Liver (tissue), 9 donors: Measurements from ENCODE around the gene C10orf88. TPM values are rescaled to one million over a fixed set of nuclear protein-coding genes. Genes with fewer than 3 reads are reported as not detected.

Experiments used
- DNase-seq: peaks from one replicate; pipeline ENCODE4 v3.0.0-alpha.2; 2017; ENCODE audit warnings: low spot score
- H3K27ac ChIP-seq, 2 donors: one replicate each; pipeline ENCODE4 v1.7.0; 2013; ENCODE audit warnings: inconsistent platforms in 2 of 2, low read length in 2 of 2, control low read depth in 1 of 2, low read depth in 1 of 2, mild to moderate bottlenecking in 1 of 2
- H3K27me3 ChIP-seq, 4 donors: one replicate each; pipeline versions ENCODE4 v1.6.1 to v1.7.0; 2013; ENCODE audit warnings: low read length in 3 of 4, inconsistent platforms in 1 of 4, mild to moderate bottlenecking in 1 of 4, moderate library complexity in 1 of 4; ENCODE audit not compliant: control insufficient read depth in 4 of 4, insufficient read depth in 4 of 4
- H3K36me3 ChIP-seq, 4 donors: one replicate each; pipeline versions ENCODE4 v1.6.1 to v1.7.0; 2013; ENCODE audit warnings: low read length in 3 of 4, mild to moderate bottlenecking in 3 of 4, low read depth in 1 of 4, moderate library complexity in 1 of 4; ENCODE audit not compliant: control insufficient read depth in 4 of 4, insufficient read depth in 3 of 4
- H3K4me1 ChIP-seq, 4 donors: one replicate each; pipeline versions ENCODE4 v1.6.1 to v1.7.0; 2013; ENCODE audit warnings: low read length in 3 of 4, mild to moderate bottlenecking in 3 of 4, moderate library complexity in 1 of 4; ENCODE audit not compliant: control insufficient read depth in 4 of 4, insufficient read depth in 4 of 4
- H3K4me3 ChIP-seq, 3 donors: one replicate each; pipeline versions ENCODE4 v1.6.1 to v1.7.0; 2013; ENCODE audit warnings: low read length in 3 of 3, control low read depth in 1 of 3, low read depth in 1 of 3, mild to moderate bottlenecking in 1 of 3
- H3K9ac ChIP-seq, 2 donors: one replicate each; pipeline ENCODE4 v1.7.0; 2013; ENCODE audit warnings: low read length in 2 of 2, mild to moderate bottlenecking in 2 of 2, moderate library complexity in 2 of 2, control low read depth in 1 of 2, low read depth in 1 of 2
- H3K9me3 ChIP-seq, 4 donors: one replicate each; pipeline versions ENCODE4 v1.6.1 to v1.7.0; 2013; ENCODE audit warnings: low read length in 3 of 4; ENCODE audit not compliant: control insufficient read depth in 4 of 4
- ATF3 ChIP-seq: IDR thresholded peaks from 2 replicates; pipeline ENCODE4 v1.6.1; 2016; ENCODE audit warnings: antibody characterized with exemption
- CTCF ChIP-seq: fragments of 150-350 bp; IDR thresholded peaks from 2 replicates; pipeline ENCODE4 v1.5.1; 2017; ENCODE audit warnings: improper control_type of control experiment, low read depth, low read length; ENCODE audit not compliant: missing input control
- EGR1 ChIP-seq, 2 donors: IDR thresholded peaks; 2 replicates each; pipeline ENCODE4 v1.6.1; 2016 to 2018; ENCODE audit warnings: antibody characterized with exemption in 2 of 2, low read depth in 2 of 2
- FOXA1 ChIP-seq: IDR thresholded peaks from 2 replicates; pipeline ENCODE4 v1.6.1; 2016; ENCODE audit warnings: antibody characterized with exemption
- FOXA2 ChIP-seq: IDR thresholded peaks from 2 replicates; pipeline ENCODE4 v1.6.1; 2016; ENCODE audit warnings: antibody characterized with exemption
- GABPA ChIP-seq, 2 donors: IDR thresholded peaks in 1 of 2; conservative IDR thresholded peaks in 1 of 2; 2 replicates each; pipeline ENCODE4 v1.6.1; 2016; ENCODE audit warnings: antibody characterized with exemption in 2 of 2, mild to moderate bottlenecking in 1 of 2, moderate library complexity in 1 of 2
- HNF4A ChIP-seq, 2 donors: conservative IDR thresholded peaks; 2 replicates each; pipeline ENCODE4 v1.6.1; 2016; ENCODE audit warnings: antibody characterized with exemption in 2 of 2, mild to moderate bottlenecking in 2 of 2
- HNF4G ChIP-seq: IDR thresholded peaks from 2 replicates; pipeline ENCODE4 v1.6.1; 2016; ENCODE audit warnings: antibody characterized with exemption
- JUND ChIP-seq, 2 donors: IDR thresholded peaks; 2 replicates each; pipeline ENCODE4 v1.6.1; 2016; ENCODE audit warnings: antibody characterized with exemption in 2 of 2
- NR2F2 ChIP-seq: IDR thresholded peaks from 2 replicates; pipeline ENCODE4 v1.6.1; 2016; ENCODE audit warnings: antibody characterized with exemption
- RAD21 ChIP-seq, 2 donors: IDR thresholded peaks; 2 replicates each; pipeline ENCODE4 v1.6.1; 2016; ENCODE audit warnings: antibody characterized with exemption in 2 of 2, mild to moderate bottlenecking in 2 of 2
- REST ChIP-seq: IDR thresholded peaks from 2 replicates; pipeline ENCODE4 v1.6.1; 2016; ENCODE audit warnings: antibody characterized with exemption, mild to moderate bottlenecking
- RXRA ChIP-seq, 2 donors: IDR thresholded peaks; 2 replicates each; pipeline ENCODE4 v1.6.1; 2017 to 2018; ENCODE audit warnings: antibody characterized with exemption in 2 of 2, mild to moderate bottlenecking in 1 of 2
- SP1 ChIP-seq: IDR thresholded peaks from 2 replicates; pipeline ENCODE4 v1.6.1; 2018; ENCODE audit warnings: antibody characterized with exemption, mild to moderate bottlenecking
- TAF1 ChIP-seq: conservative IDR thresholded peaks from 2 replicates; pipeline ENCODE4 v1.6.1; 2016; ENCODE audit warnings: antibody characterized with exemption, mild to moderate bottlenecking
- YY1 ChIP-seq: IDR thresholded peaks from 2 replicates; pipeline ENCODE4 v1.6.1; 2016; ENCODE audit warnings: antibody characterized with exemption, mild to moderate bottlenecking
- ZBTB33 ChIP-seq: IDR thresholded peaks from 2 replicates; pipeline ENCODE4 v1.6.1; 2016; ENCODE audit warnings: antibody characterized with exemption
- WGBS: extraction: QIAGEN DNeasy Blood & Tissue Kit; methylation state at CpG from one replicate; pipeline ENCODE4 v1.1.7; 2013; 5-methylcytosine and 5-hydroxymethylcytosine counted together
- polyA plus RNA-seq, 2 donors: library from polyadenylated mRNA; stranded (reverse) in 1 of 2; unstranded in 1 of 2; fragments of 200-250 nt in 1 of 2; fragments of >200 nt in 1 of 2; fragmentation: Nextera tagmentation in 1 of 2; extraction: Ambion mirVana in 1 of 2; gene quantifications; one replicate each; pipeline versions ENCODE4 v1.2.1 to v1.2.3, GENCODE V29; 2013 to 2015
- total RNA-seq, 2 donors: library from RNA; depleted of rRNA; stranded (reverse); fragments of >200 nt; gene quantifications; one replicate each; pipeline ENCODE4 v1.2.3, GENCODE V29; 2014
- donor health status: healthy.
- donor health status: healthy.
- donor health status: healthy.
- donor health status: healthy.
- donor health status: healthy.

Gene C10orf88
- total and polyA plus RNA-seq, 4 donors = 2.2 to 8.4 (median 3.6) TPM

GRCh38 chr10:123001370-123001769 is 47.3 kb upstream of the C10orf88 start:
- Histone ChIP-seq H3K4me1 (peaks cover 10 to 29% (median 26%) of the 10 kb centered on the region in 4 donors), H3K4me3 (no peak overlapping the region), H3K36me3 (peaks cover 0 to 3% (median 2%) of the 10 kb centered on the region in 4 donors), H3K9me3 (no peaks in the 10 kb centered on the region), H3K27ac (no peak overlapping the region), H3K9ac (no peak overlapping the region), H3K27me3 (no peaks in the 10 kb centered on the region)
- DNase-seq = no peak
- WGBS = 97% methylated on average over 2 of the region's 2 CpGs
- no peak for TF ChIP-seq YY1
- no peak for TF ChIP-seq FOXA2
- TF ChIP-seq HNF4A (conservative IDR thresholded peaks at IDR 0.05) = no peak
- TF ChIP-seq RAD21 (IDR thresholded peaks at IDR 0.05) = no peak
- TF ChIP-seq NR2F2 = no peak
- no peak for TF ChIP-seq RXRA (IDR thresholded peaks at IDR 0.05)
- TF ChIP-seq ZBTB33 = no peak

- DNase-seq = no peak
- Histone ChIP-seq H3K36me3 (peaks cover 1 to 11% (median 10%) of the 10 kb centered on the region in 4 donors), H3K9ac (no peak overlapping the region), H3K27ac (no peak overlapping the region), H3K4me1 (peaks cover 6 to 26% (median 20%) of the 10 kb centered on the region in 4 donors), H3K27me3 (no peaks in the 10 kb centered on the region), H3K9me3 (no peaks in the 10 kb centered on the region), H3K4me3 (no peak overlapping the region)
- WGBS = 89% methylated on average over 3 of the region's 3 CpGs
- TF ChIP-seq HNF4G = no peak
Measured at GRCh38 chr10:123000155-123000554, 46.1 kb upstream of the C10orf88 start.

GRCh38 chr10:122999347-122999746 is 45.3 kb upstream of the C10orf88 start:
- Histone ChIP-seq H3K36me3 (peaks cover 1 to 19% (median 15%) of the 10 kb centered on the region in 4 donors), H3K4me1 (peaks cover 6 to 26% (median 20%) of the 10 kb centered on the region in 4 donors), H3K9me3 (no peaks in the 10 kb centered on the region), H3K27me3 (no peaks in the 10 kb centered on the region), H3K4me3 (no peak overlapping the region), H3K27ac (no peak overlapping the region), H3K9ac (no peak overlapping the region)
- DNase-seq = no peak
- no peak for TF ChIP-seq EGR1 (IDR thresholded peaks at IDR 0.05; ENCODE audit: low read depth in 2 of 2)
- TF ChIP-seq SP1 = peak; percentile 22
- TF ChIP-seq CTCF = no peak
- TF ChIP-seq NR2F2 = no peak
- no peak for TF ChIP-seq HNF4G
- no peak for TF ChIP-seq REST
- TF ChIP-seq JUND (IDR thresholded peaks at IDR 0.05) = no peak
- peak; percentile 17 to 36 for TF ChIP-seq HNF4A (conservative IDR thresholded peaks at IDR 0.05)
- no peak for TF ChIP-seq ZBTB33
- no peak for TF ChIP-seq YY1
- TF ChIP-seq RXRA (IDR thresholded peaks at IDR 0.05) = no peak
- TF ChIP-seq FOXA1 = no peak
- TF ChIP-seq FOXA2 = no peak
- no peak for TF ChIP-seq ATF3
- TF ChIP-seq GABPA (IDR thresholded peaks at IDR 0.05 in 1 of 2, conservative IDR thresholded peaks at IDR 0.05 in 1 of 2) = no peak
- TF ChIP-seq RAD21 (IDR thresholded peaks at IDR 0.05) = no peak
- no peak for TF ChIP-seq TAF1
- 39% methylated on average over 3 of the region's 3 CpGs for WGBS
